H1 (cell line): ENCODE results near the gene PAIP2. TPM values are rescaled to one million over a fixed set of nuclear protein-coding genes. Genes with fewer than 3 reads are reported as not detected.

ENCODE experiments used
- CTCF ChIA-PET: fragments of 300-600 bp; sonication (Branson Sonifier 250); formaldehyde crosslinking; loops from one replicate; lab custom pipeline; 2021; ENCODE audit not compliant: partially characterized antibody; lab: Charles Lee
- POLR2A ChIA-PET: fragments of 300-600 bp; sonication (Branson Sonifier 250); formaldehyde crosslinking; loops from one replicate; lab custom pipeline; 2021; ENCODE audit warnings: inconsistent platforms; ENCODE audit not compliant: partially characterized antibody; lab: Charles Lee
- DNase-seq, 2 experiments: peaks; one replicate each; pipeline versions ENCODE4 v3.0.0 to v3.0.0-alpha.2; 2010 to 2022; ENCODE audit warnings: low spot score in 2 of 2, low read depth in 1 of 2, mixed read lengths in 1 of 2
- FAIRE-seq: peaks from 2 replicates; lab custom pipeline; 2011; peaks lifted over from hg19 to GRCh38; lab: Jason Lieb, UNC
- H2AFZ ChIP-seq: 2 replicates; pipeline ENCODE4 v1.8.1; 2012; ENCODE audit warnings: low read length, inconsistent platforms
- H2AK5ac ChIP-seq: 2 replicates; pipeline ENCODE4 v1.6.1; 2013; ENCODE audit warnings: low read depth, low read length
- H2BK120ac ChIP-seq: replicated peaks from 2 replicates; pipeline ENCODE3; 2013; ENCODE audit warnings: low read depth, low read length, inconsistent platforms
- H2BK12ac ChIP-seq: 2 replicates; pipeline ENCODE4 v1.6.1; 2013; ENCODE audit warnings: low read depth, low read length
- H2BK15ac ChIP-seq: 2 replicates; pipeline ENCODE4 v1.6.1; 2013; ENCODE audit warnings: low read length
- H2BK20ac ChIP-seq: 2 replicates; pipeline ENCODE4 v1.6.1; 2013; ENCODE audit warnings: low read length
- H2BK5ac ChIP-seq: 2 replicates; pipeline ENCODE4 v1.6.1; 2013; ENCODE audit warnings: low read depth, low read length
- H3K14ac ChIP-seq: 2 replicates; pipeline ENCODE4 v1.6.1; 2013; ENCODE audit warnings: inconsistent platforms; ENCODE audit not compliant: insufficient read length
- H3K18ac ChIP-seq: 2 replicates; pipeline ENCODE4 v1.6.1; 2013; ENCODE audit warnings: low read length; ENCODE audit errors: extremely low read depth
- H3K23ac ChIP-seq: 2 replicates; pipeline ENCODE4 v1.6.1; 2013; ENCODE audit warnings: inconsistent platforms; ENCODE audit not compliant: insufficient read length
- H3K23me2 ChIP-seq: 2 replicates; pipeline ENCODE4 v1.6.1; 2013; ENCODE audit warnings: low read depth, low read length
- H3K27ac ChIP-seq: 2 replicates; pipeline ENCODE4 v1.6.1; 2011; ENCODE audit warnings: low read depth, low read length, inconsistent platforms
- H3K27me3 ChIP-seq, 4 experiments: replicated peaks in 1 of 4; 1 replicate in 1 of 4; 2 replicates in 3 of 4; pipeline versions ENCODE4 v1.6.1 to v1.8.1; 2011 to 2013; ENCODE audit warnings: low read length in 3 of 4, mild to moderate bottlenecking in 3 of 4, inconsistent platforms in 2 of 4, mixed read lengths in 2 of 4, moderate library complexity in 1 of 4; ENCODE audit not compliant: control insufficient read depth in 3 of 4, insufficient read depth in 3 of 4; ENCODE audit errors: extremely low read depth in 1 of 4
- H3K36me3 ChIP-seq, 4 experiments: 2 replicates each; pipeline versions ENCODE4 v1.6.1 to v1.8.1; 2011 to 2013; ENCODE audit warnings: mild to moderate bottlenecking in 4 of 4, low read length in 3 of 4, moderate library complexity in 2 of 4, control low read depth in 1 of 4, inconsistent platforms in 1 of 4; ENCODE audit not compliant: insufficient read depth in 4 of 4, control insufficient read depth in 2 of 4
- H3K4ac ChIP-seq: replicated peaks from 2 replicates; pipeline ENCODE3; 2013; ENCODE audit warnings: low read length, low read depth, mixed read lengths, inconsistent platforms; ENCODE audit not compliant: insufficient read length
- H3K4me1 ChIP-seq, 4 experiments: replicated peaks in 1 of 4; 1 replicate in 1 of 4; 2 replicates in 3 of 4; pipeline versions ENCODE4 v1.6.1 to v1.8.1; 2011 to 2013; ENCODE audit warnings: low read length in 3 of 4, inconsistent platforms in 2 of 4, mixed read lengths in 1 of 4; ENCODE audit not compliant: insufficient read depth in 4 of 4, control insufficient read depth in 3 of 4
- H3K4me2 ChIP-seq, 2 experiments: 2 replicates each; pipeline versions ENCODE4 v1.6.1 to v1.8.1; 2011 to 2013; ENCODE audit warnings: low read depth in 2 of 2, low read length in 2 of 2, control low read depth in 1 of 2, inconsistent platforms in 1 of 2, mild to moderate bottlenecking in 1 of 2; ENCODE audit not compliant: insufficient read depth in 1 of 2
- H3K4me3 ChIP-seq, 4 experiments: fragments of 200-600, 300-600 bp in 1 of 4; sonication (generic), shearing (Covaris generic), sonication (Bioruptor Twin) in 1 of 4; 2 replicates each; pipeline versions ENCODE4 v1.5.1 to v1.8.1; 2011 to 2016; ENCODE audit warnings: low read length in 4 of 4, low read depth in 3 of 4, control low read depth in 2 of 4, inconsistent platforms in 2 of 4, mild to moderate bottlenecking in 2 of 4, mixed read lengths in 1 of 4, moderate library complexity in 1 of 4; ENCODE audit not compliant: insufficient read depth in 2 of 4; ENCODE audit errors: extremely low read depth in 1 of 4
- H3K56ac ChIP-seq: replicated peaks from 2 replicates; pipeline ENCODE3; 2013; ENCODE audit warnings: low read depth, mild to moderate bottlenecking, mixed read lengths, low read length, inconsistent platforms; ENCODE audit not compliant: insufficient read length
- H3K79me1 ChIP-seq: 2 replicates; pipeline ENCODE4 v1.6.1; 2013; ENCODE audit warnings: low read depth, low read length, control low read depth
- H3K79me2 ChIP-seq, 2 experiments: 2 replicates each; pipeline versions ENCODE4 v1.6.1 to v1.8.1; 2012 to 2013; ENCODE audit warnings: low read length in 2 of 2, mild to moderate bottlenecking in 2 of 2, inconsistent platforms in 1 of 2; ENCODE audit not compliant: insufficient read depth in 2 of 2, control insufficient read depth in 1 of 2
- H3K9ac ChIP-seq, 4 experiments: replicated peaks in 1 of 4; 1 replicate in 1 of 4; 2 replicates in 3 of 4; pipeline versions ENCODE4 v1.6.1 to v1.8.1; 2011 to 2013; ENCODE audit warnings: low read depth in 3 of 4, low read length in 3 of 4, control low read depth in 2 of 4, mild to moderate bottlenecking in 2 of 4, moderate library complexity in 2 of 4, inconsistent platforms in 1 of 4; ENCODE audit errors: extremely low read depth in 1 of 4
- H3K9me3 ChIP-seq, 2 experiments: 2 replicates each; pipeline versions ENCODE4 v1.6.1 to v1.8.1; 2012 to 2013; ENCODE audit warnings: mild to moderate bottlenecking in 2 of 2, moderate library complexity in 2 of 2, control low read depth in 1 of 2, inconsistent platforms in 1 of 2, low read depth in 1 of 2, low read length in 1 of 2, mixed read lengths in 1 of 2; ENCODE audit not compliant: insufficient read depth in 2 of 2
- H4K20me1 ChIP-seq, 2 experiments: replicated peaks in 1 of 2; 2 replicates each; pipeline versions ENCODE3 to v1.8.1; 2011 to 2013; ENCODE audit warnings: inconsistent platforms in 2 of 2, low read length in 2 of 2, mild to moderate bottlenecking in 1 of 2; ENCODE audit not compliant: insufficient read depth in 2 of 2, control insufficient read depth in 1 of 2
- H4K5ac ChIP-seq: 2 replicates; pipeline ENCODE4 v1.6.1; 2013; ENCODE audit warnings: low read length, low read depth, mixed read lengths, inconsistent platforms; ENCODE audit not compliant: insufficient read length
- H4K8ac ChIP-seq: 2 replicates; pipeline ENCODE4 v1.8.0; 2013; ENCODE audit warnings: mild to moderate bottlenecking, moderate library complexity, low read length, inconsistent platforms; ENCODE audit not compliant: insufficient read depth; ENCODE audit errors: extremely low read depth
- H4K91ac ChIP-seq: replicated peaks from 2 replicates; pipeline ENCODE3; 2013; ENCODE audit warnings: low read length, mixed read lengths, inconsistent platforms; ENCODE audit not compliant: insufficient read length
- ASH2L ChIP-seq: fragments of 200-600, 300-600 bp; sonication (generic); IDR thresholded peaks from one replicate; pipeline ENCODE4 v1.7.1; 2017; ENCODE audit warnings: low read length
- BCL11A ChIP-seq, 2 experiments: IDR thresholded peaks; one replicate each; pipeline ENCODE4 v1.6.1; 2011; ENCODE audit warnings: low read depth in 2 of 2, low read length in 2 of 2, mild to moderate bottlenecking in 2 of 2
- CTBP2 ChIP-seq: IDR thresholded peaks from 2 replicates; pipeline ENCODE4 v1.7.0; 2011; ENCODE audit warnings: borderline replicate concordance, mild to moderate bottlenecking, moderate library complexity, mixed read lengths, low read length; ENCODE audit not compliant: insufficient read depth, insufficient read length
- JUN ChIP-seq: IDR thresholded peaks from 2 replicates; pipeline ENCODE4 v1.6.1; 2011; ENCODE audit warnings: low read depth, mild to moderate bottlenecking, improper control_type of control experiment, low read length
- MAFK ChIP-seq: IDR thresholded peaks from 2 replicates; pipeline ENCODE4 v1.6.1; 2012; ENCODE audit warnings: low read depth, mild to moderate bottlenecking, improper control_type of control experiment, low read length
- PHF8 ChIP-seq: fragments of 200-600 bp; sonication (generic); conservative IDR thresholded peaks from 2 replicates; pipeline ENCODE4 v1.7.1; 2012; ENCODE audit warnings: low read depth, mild to moderate bottlenecking, inconsistent platforms, low read length, moderate library complexity
- POLR2AphosphoS5 ChIP-seq: IDR thresholded peaks from 2 replicates; pipeline ENCODE4 v1.6.1; 2011; ENCODE audit warnings: low read depth, low read length
- RAD21 ChIP-seq, 2 experiments: IDR thresholded peaks in 1 of 2; conservative IDR thresholded peaks in 1 of 2; 2 replicates each; pipeline ENCODE4 v1.6.1; 2011; ENCODE audit warnings: low read depth in 2 of 2, low read length in 2 of 2, improper control_type of control experiment in 1 of 2, inconsistent platforms in 1 of 2, mild to moderate bottlenecking in 1 of 2, moderate library complexity in 1 of 2
- RFX5 ChIP-seq: IDR thresholded peaks from 2 replicates; pipeline ENCODE4 v1.6.1; 2011; ENCODE audit warnings: low read depth, low read length, improper control_type of control experiment, borderline replicate concordance
- SIRT6 ChIP-seq: IDR thresholded peaks from one replicate; pipeline ENCODE4 v1.7.1; 2012; ENCODE audit warnings: low read length, inconsistent platforms
- SIX5 ChIP-seq: IDR thresholded peaks from 2 replicates; pipeline ENCODE4 v1.6.1; 2011; ENCODE audit warnings: mild to moderate bottlenecking, low read depth, low read length
- SP1 ChIP-seq: IDR thresholded peaks from 2 replicates; pipeline ENCODE4 v1.6.1; 2011; ENCODE audit warnings: low read depth, low read length
- WGBS, 2 experiments: shearing (Covaris generic) in 1 of 2; methylation state at CpG; one replicate each; pipeline versions ENCODE4 v1.1.6 to v1.1.7; 2013 to 2015; ENCODE audit warnings: low lambda C conversion rate in 2 of 2, mixed read lengths in 2 of 2, inconsistent platforms in 1 of 2, low coverage in 1 of 2, missing lambda C conversion rate in 1 of 2; ENCODE audit not compliant: insufficient replicate concordance in 2 of 2, insufficient coverage in 1 of 2, insufficient read length in 1 of 2; ENCODE audit errors: extremely low coverage in 1 of 2, missing lambda C conversion rate in 1 of 2; 5-methylcytosine and 5-hydroxymethylcytosine counted together
- polyA plus RNA-seq, 7 experiments: library from polyadenylated mRNA; depleted of rRNA in 3 of 7; stranded (reverse) in 5 of 7; unstranded in 2 of 7; fragments of >200 nt in 5 of 7; fragments of 200-250 nt in 2 of 7; gene quantifications; 1 replicate in 5 of 7; 2 replicates in 1 of 7; 4 replicates in 1 of 7; pipeline versions ENCODE4 v1.2.1 to v1.2.3, GENCODE V29; 2011 to 2013; ENCODE audit warnings: missing spikeins in 2 of 7, mixed read lengths in 2 of 7
- total RNA-seq: library from RNA; stranded (reverse); fragmentation: NEBNext Ultra II Directional; extraction: Animal tissue kit (Norgen Biotek cat#: 25700); gene quantifications from 2 replicates; pipeline ENCODE4 v1.2.1, GENCODE V29; 2021
- TF ChIP-seq, protein P1 (sequence below): IDR thresholded peaks from 2 replicates; pipeline ENCODE4 v1.6.1; 2011; ENCODE audit warnings: low read depth, mild to moderate bottlenecking, low read length; ENCODE audit not compliant: insufficient read depth

Gene PAIP2
- total and polyA plus RNA-seq, 2 of the 8 experiments (the other 6 are each of a cell fraction or from before 2014, with no cell fraction given), result 87.6 to 162 TPM

GRCh38 chr5:139376364-139376763 is 34.7 kb downstream of the PAIP2 start:
- no peak overlapping the region for H2AFZ ChIP-seq
- POLR2A ChIA-PET, result interaction anchor here (1.0 to 3.9 kb wide), 10 partner anchors 8 to 82 kb away, joined by 3 to 13 read pairs (median 4); partner anchors contain the start of gene PROB1
- no peaks in the 10 kb centered on the region for H3K23me2 ChIP-seq
- TF ChIP-seq ASH2L (no peak), JUN (no peak), SIX5 (no peak), PHF8 (no peak), SP1 (no peak), BCL11A (IDR thresholded peaks at IDR 0.05; ENCODE audit: low read depth in 2 of 2, low read length in 2 of 2) (no peak), CTBP2 (no peak), MAFK (no peak), RAD21 (IDR thresholded peaks at IDR 0.05 in 1 of 2, conservative IDR thresholded peaks at IDR 0.05 in 1 of 2; ENCODE audit: low read depth in 2 of 2, low read length in 2 of 2) (no peak), SIRT6 (no peak), RFX5 (no peak), POLR2AphosphoS5 (no peak)
- TF ChIP-seq, protein P1, sequence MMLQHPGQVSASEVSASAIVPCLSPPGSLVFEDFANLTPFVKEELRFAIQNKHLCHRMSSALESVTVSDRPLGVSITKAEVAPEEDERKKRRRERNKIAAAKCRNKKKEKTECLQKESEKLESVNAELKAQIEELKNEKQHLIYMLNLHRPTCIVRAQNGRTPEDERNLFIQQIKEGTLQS, result no peak

More at GRCh38 chr5:139376364-139376763, 34.7 kb downstream of the PAIP2 start:
- no peak for DNase-seq
- peaks cover 0 to 10% (median 7%) of the 10 kb centered on the region in 4 experiments; a peak in 4 of 8 replicates for H3K36me3 ChIP-seq
- FAIRE-seq, result no peak
- H2BK12ac ChIP-seq, result no peak overlapping the region
- H4K5ac ChIP-seq, result no peak overlapping the region
- peaks cover 0 to 11% (median 0%) of the 10 kb centered on the region in 4 experiments; a peak in 2 of 7 replicates for H3K4me1 ChIP-seq
- no peak overlapping the region for H2AK5ac ChIP-seq
- no peak overlapping the region for H2BK15ac ChIP-seq
- 93% methylated on average over 7 of the region's 7 CpGs; no CpG with 5 or more reads in 1 of the 2 experiments for WGBS, 2 experiments
- H3K18ac ChIP-seq, result no peak overlapping the region
- CTCF ChIA-PET, result interaction anchor here (0.6 to 3.6 kb wide), 4 partner anchors 14 to 34 kb away, joined by 3 to 14 read pairs (median 3); partner anchors contain the start of gene PAIP2
- H2BK120ac ChIP-seq, result no peak overlapping the region
- no peaks in the 10 kb centered on the region for H3K9me3 ChIP-seq
- no peaks in the 10 kb centered on the region for H3K79me2 ChIP-seq
- no peak overlapping the region for H3K4me2 ChIP-seq
- peaks cover 2% of the 10 kb centered on the region; the same call in 1 of the 2 replicates for H3K79me1 ChIP-seq
- no peak overlapping the region for H3K4ac ChIP-seq
- peaks cover 0 to 3% of the 10 kb centered on the region in 2 experiments for H4K20me1 ChIP-seq
- H3K27me3 ChIP-seq, result no peaks in the 10 kb centered on the region
- no peak overlapping the region for H4K8ac ChIP-seq
- H4K91ac ChIP-seq, result no peak overlapping the region
- H3K14ac ChIP-seq, result no peak overlapping the region
- no peak overlapping the region for H2BK5ac ChIP-seq
- H2BK20ac ChIP-seq, result no peak overlapping the region
- H3K27ac ChIP-seq, result no peak overlapping the region
- H3K4me3 ChIP-seq, result no peak overlapping the region
- H3K9ac ChIP-seq, result no peak overlapping the region
- no peak overlapping the region for H3K56ac ChIP-seq
- H3K23ac ChIP-seq, result no peak overlapping the region
